T47D (cell line): ENCODE data around the gene RPL34.

Source experiments
- DNase-seq, 2 experiments: peaks; one replicate each; pipeline versions ENCODE4 v3.0.0 to v3.0.0-alpha.2; 2011 to 2012; ENCODE audit warnings: low read depth in 1 of 2, low spot score in 1 of 2
- JUND ChIP-seq: IDR thresholded peaks from 2 replicates; pipeline ENCODE4 v1.6.1; 2012; ENCODE audit warnings: low read depth
- in situ Hi-C: cut with HindIII; loops from 2 replicates; pipeline ENCODE4 v1.10.0; 2016; ENCODE audit warnings: low sequenced_read_pairs, low pct_unique_long_range_greater_than_20kb

Gene RPL34

GRCh38 chr4:108636246-108636645 lies 15.9 kb downstream of the RPL34 start:
- no peak for TF ChIP-seq JUND
- DNase-seq, result no peak
- in situ Hi-C loops, result no loop called here

GRCh38 chr4:108637856-108638255 lies 17.5 kb downstream of the RPL34 start:
- TF ChIP-seq JUND, result no peak
- DNase-seq, result no peak
- in situ Hi-C loops, result no loop called here

- DNase-seq, result no peak
- in situ Hi-C loops, result no loop called here
- TF ChIP-seq JUND, result no peak
These were observed 23.9 kb downstream of the RPL34 start for GRCh38 chr4:108644237-108644636.

- no peak for DNase-seq
- in situ Hi-C loops, result no loop called here
- no peak for TF ChIP-seq JUND
These were observed 26.3 kb downstream of the RPL34 start for GRCh38 chr4:108646706-108647105.

- no peak for TF ChIP-seq JUND
- DNase-seq, result no peak
- in situ Hi-C loops, result no loop called here
These were observed 29.5 kb downstream of the RPL34 start for GRCh38 chr4:108649863-108650211.

- DNase-seq, result peak; percentile 63 to 96
- in situ Hi-C loops, result no loop called here
- no peak for TF ChIP-seq JUND
These were observed 30.0 kb downstream of the RPL34 start, which contains the start of gene OSTC for GRCh38 chr4:108650212-108651013. TSS of gene OSTC (plus strand) at chr4:108650599. CDS start at chr4:108650656, 57 bp downstream.

- in situ Hi-C loops, result no loop called here
- DNase-seq, result peak in 1 of 2 experiments; percentile 28
These were observed 30.8 kb downstream of the RPL34 start for GRCh38 chr4:108651014-108651791.

GRCh38 chr4:108662629-108663028 lies 42.3 kb downstream of the RPL34 start:
- TF ChIP-seq JUND, result no peak
- in situ Hi-C loops, result no loop called here
- DNase-seq, result no peak

More at GRCh38 chr4:108651014-108651791, 30.8 kb downstream of the RPL34 start:
- no peak for TF ChIP-seq JUND

- no peak for TF ChIP-seq JUND
- DNase-seq, result no peak
- in situ Hi-C loops, result no loop called here
These were observed 54.1 kb downstream of the RPL34 start for GRCh38 chr4:108674356-108674977.
